H9 (cell line): ENCODE data around the gene CCNB1IP1. TPM values are rescaled to one million over a fixed set of nuclear protein-coding genes. Genes with fewer than 3 reads are reported as not detected.

ENCODE experiments used
- DNase-seq: peaks from one replicate; pipeline ENCODE4 v3.0.0-alpha.2; 2017
- H2AFZ ChIP-seq: one replicate; pipeline ENCODE4 v1.6.1; 2013; ENCODE audit warnings: mild to moderate bottlenecking, low read length, control low read depth, moderate library complexity
- H2AK5ac ChIP-seq: 2 replicates; pipeline ENCODE4 v1.6.1; 2013; ENCODE audit warnings: low read length, control low read depth, mixed read lengths; ENCODE audit not compliant: insufficient read length
- H2BK120ac ChIP-seq: one replicate; pipeline ENCODE4 v1.6.1; 2013; ENCODE audit warnings: low read depth, mild to moderate bottlenecking, low read length, control low read depth, inconsistent platforms; ENCODE audit not compliant: poor library complexity, severe bottlenecking
- H2BK12ac ChIP-seq: 2 replicates; pipeline ENCODE4 v1.6.1; 2013; ENCODE audit warnings: low read length, control low read depth, mixed read lengths, low read depth; ENCODE audit not compliant: insufficient read length
- H2BK15ac ChIP-seq: 2 replicates; pipeline ENCODE4 v1.6.1; 2013; ENCODE audit warnings: low read depth, low read length, control low read depth
- H2BK20ac ChIP-seq: one replicate; pipeline ENCODE4 v1.6.1; 2013; ENCODE audit warnings: low read depth, mild to moderate bottlenecking, low read length, control low read depth, inconsistent platforms; ENCODE audit not compliant: poor library complexity, severe bottlenecking
- H2BK5ac ChIP-seq: 2 replicates; pipeline ENCODE4 v1.6.1; 2013; ENCODE audit warnings: low read length, control low read depth, mixed read lengths; ENCODE audit not compliant: insufficient read length
- H3K14ac ChIP-seq: 2 replicates; pipeline ENCODE4 v1.6.1; 2013; ENCODE audit warnings: low read length, control low read depth; ENCODE audit not compliant: insufficient read depth
- H3K18ac ChIP-seq: 2 replicates; pipeline ENCODE4 v1.6.1; 2013; ENCODE audit warnings: low read depth, mild to moderate bottlenecking, mixed read lengths, low read length, control low read depth; ENCODE audit not compliant: insufficient read length
- H3K23ac ChIP-seq: 2 replicates; pipeline ENCODE4 v1.6.1; 2013; ENCODE audit warnings: low read length, control low read depth, mixed read lengths, low read depth; ENCODE audit not compliant: insufficient read length
- H3K23me2 ChIP-seq: 2 replicates; pipeline ENCODE4 v1.6.1; 2013; ENCODE audit warnings: low read depth, mild to moderate bottlenecking, mixed read lengths, low read length, control low read depth; ENCODE audit not compliant: insufficient read length, poor library complexity, severe bottlenecking
- H3K27ac ChIP-seq: 2 replicates; pipeline ENCODE4 v1.5.1; 2013; ENCODE audit warnings: low read length, control low read depth, mixed read lengths, low read depth; ENCODE audit not compliant: insufficient read length
- H3K27me3 ChIP-seq: 2 replicates; pipeline ENCODE4 v1.6.1; 2013; ENCODE audit warnings: low read length, control low read depth, inconsistent platforms; ENCODE audit not compliant: insufficient read depth
- H3K4ac ChIP-seq: 2 replicates; pipeline ENCODE4 v1.6.1; 2013; ENCODE audit warnings: low read depth, mild to moderate bottlenecking, control low read depth, inconsistent platforms, low read length, moderate library complexity
- H3K4me1 ChIP-seq: 2 replicates; pipeline ENCODE4 v1.6.1; 2013; ENCODE audit warnings: low read length, control low read depth, inconsistent platforms; ENCODE audit not compliant: insufficient read depth
- H3K4me2 ChIP-seq: 2 replicates; pipeline ENCODE4 v1.6.1; 2013; ENCODE audit warnings: low read length, control low read depth, mixed read lengths; ENCODE audit not compliant: insufficient read length, insufficient read depth
- H3K56ac ChIP-seq: 2 replicates; pipeline ENCODE4 v1.6.1; 2013; ENCODE audit warnings: low read depth, mild to moderate bottlenecking, mixed read lengths, low read length, control low read depth; ENCODE audit not compliant: insufficient read length
- H3K79me1 ChIP-seq: 2 replicates; pipeline ENCODE4 v1.6.1; 2013; ENCODE audit warnings: low read depth, mild to moderate bottlenecking, moderate library complexity, low read length, control low read depth, inconsistent platforms; ENCODE audit not compliant: insufficient read depth, poor library complexity, severe bottlenecking
- H3K79me2 ChIP-seq: 2 replicates; pipeline ENCODE4 v1.6.1; 2013; ENCODE audit warnings: low read length, control low read depth, inconsistent platforms; ENCODE audit not compliant: insufficient read depth
- H3K9ac ChIP-seq: 2 replicates; pipeline ENCODE4 v1.6.1; 2013; ENCODE audit warnings: low read length, control low read depth, mixed read lengths; ENCODE audit not compliant: insufficient read length; ENCODE audit errors: extremely low read depth
- H3K9me3 ChIP-seq: one replicate; pipeline ENCODE4 v1.6.1; 2013; ENCODE audit warnings: low read depth, low read length, inconsistent platforms; ENCODE audit not compliant: control insufficient read depth
- H3T11ph ChIP-seq: one replicate; pipeline ENCODE4 v1.6.1; 2013; ENCODE audit warnings: mild to moderate bottlenecking, low read length, control low read depth, inconsistent platforms
- H4K20me1 ChIP-seq: one replicate; pipeline ENCODE4 v1.6.1; 2013; ENCODE audit not compliant: control insufficient read depth, insufficient read length, insufficient read depth
- H4K5ac ChIP-seq: 2 replicates; pipeline ENCODE4 v1.6.1; 2013; ENCODE audit warnings: low read depth, mild to moderate bottlenecking, mixed read lengths, low read length, control low read depth; ENCODE audit not compliant: insufficient read length
- H4K8ac ChIP-seq: replicated peaks from 2 replicates; pipeline ENCODE4 v1.6.1; 2013; ENCODE audit warnings: low read length, control low read depth, mixed read lengths, low read depth; ENCODE audit not compliant: insufficient read length
- H4K91ac ChIP-seq: 2 replicates; pipeline ENCODE4 v1.6.1; 2013; ENCODE audit warnings: low read depth, mild to moderate bottlenecking, moderate library complexity, mixed read lengths, low read length, control low read depth; ENCODE audit not compliant: insufficient read length
- H3K27ac Mint-ChIP-seq, 3 experiments: 2 replicates in 2 of 3; 3 replicates in 1 of 3; pipeline ENCODE4 v1.8.0; 2020 to 2021; ENCODE audit warnings: mixed read lengths in 3 of 3, mild to moderate bottlenecking in 1 of 3, moderate library complexity in 1 of 3
- H3K27me3 Mint-ChIP-seq: 2 replicates; pipeline ENCODE4 v1.8.0; 2021; ENCODE audit warnings: low read depth, mild to moderate bottlenecking, moderate library complexity, mixed read lengths
- H3K36me3 Mint-ChIP-seq, 3 experiments: 2 replicates in 2 of 3; 3 replicates in 1 of 3; pipeline ENCODE4 v1.8.0; 2020 to 2021; ENCODE audit warnings: low read depth in 3 of 3, mixed read lengths in 3 of 3; ENCODE audit not compliant: insufficient read depth in 1 of 3
- H3K4me1 Mint-ChIP-seq, 2 experiments: 2 replicates each; pipeline ENCODE4 v1.8.0; 2020; ENCODE audit warnings: mixed read lengths in 2 of 2
- H3K4me3 Mint-ChIP-seq, 2 experiments: 2 replicates in 1 of 2; 3 replicates in 1 of 2; pipeline ENCODE4 v1.8.0; 2020 to 2021; ENCODE audit warnings: mild to moderate bottlenecking in 2 of 2, mixed read lengths in 2 of 2, moderate library complexity in 1 of 2
- H3K9me3 Mint-ChIP-seq, 2 experiments: 2 replicates in 1 of 2; 3 replicates in 1 of 2; pipeline ENCODE4 v1.8.0; 2020; ENCODE audit warnings: mild to moderate bottlenecking in 2 of 2, mixed read lengths in 2 of 2, moderate library complexity in 1 of 2
- WGBS: extraction: QIAGEN DNeasy Blood & Tissue Kit; methylation state at CpG from one replicate; pipeline ENCODE4 v1.1.7; 2013; ENCODE audit warnings: missing lambda C conversion rate, low lambda C conversion rate, mixed read lengths; ENCODE audit not compliant: insufficient read length; ENCODE audit errors: extremely low coverage; 5-methylcytosine and 5-hydroxymethylcytosine counted together
- total RNA-seq: library from RNA; stranded (reverse); gene quantifications from 2 replicates; pipeline ENCODE4 v1.2.1, GENCODE V29; 2021
- TF ChIP-seq, protein P1 (sequence below): fragments of 200-600 bp; sonication (generic); conservative IDR thresholded peaks from 3 replicates; pipeline ENCODE4 v1.8.0; 2021; ENCODE audit warnings: antibody characterized with exemption, mild to moderate bottlenecking

The CCNB1IP1 gene
- total RNA-seq, 1 experiment from 2014 or later: 165 TPM

GRCh38 chr14:20356422-20356821 lies 23.3 kb upstream of the CCNB1IP1 start:
- Histone ChIP-seq H3T11ph (no peak overlapping the region), H2BK12ac (no peak overlapping the region), H4K8ac (no peak overlapping the region), H3K14ac (no peak overlapping the region), H3K9me3 (no peaks in the 10 kb centered on the region), H2BK15ac (no peak overlapping the region), H3K4me2 (no peak overlapping the region), H3K18ac (no peak overlapping the region), H4K5ac (no peak overlapping the region), H3K79me1 (no peaks in the 10 kb centered on the region), H3K23me2 (no peaks in the 10 kb centered on the region), H3K9ac (no peak overlapping the region), H3K79me2 (no peaks in the 10 kb centered on the region), H3K27me3 (no peaks in the 10 kb centered on the region), H3K4ac (no peak overlapping the region), H2BK20ac (no peak overlapping the region), H2BK5ac (no peak overlapping the region), H3K27ac (no peak overlapping the region), H2AK5ac (no peak overlapping the region), H2BK120ac (no peak overlapping the region), H2AFZ (no peak overlapping the region), H4K20me1 (no peaks in the 10 kb centered on the region), H3K4me1 (no peaks in the 10 kb centered on the region), H3K56ac (no peak overlapping the region), H3K23ac (no peak overlapping the region), H4K91ac (no peak overlapping the region)
- Mint-ChIP-seq H3K27me3 (no peaks in the 10 kb centered on the region), H3K4me1 (no peaks in the 10 kb centered on the region), H3K9me3 (no peaks in the 10 kb centered on the region), H3K36me3 (peaks cover 53 to 80% (median 78%) of the 10 kb centered on the region in 3 experiments), H3K27ac (no peak overlapping the region), H3K4me3 (no peak overlapping the region)
- no CpG with 5 or more reads among the region's 3 CpGs for WGBS
- no peak for DNase-seq
- TF ChIP-seq, protein P1, sequence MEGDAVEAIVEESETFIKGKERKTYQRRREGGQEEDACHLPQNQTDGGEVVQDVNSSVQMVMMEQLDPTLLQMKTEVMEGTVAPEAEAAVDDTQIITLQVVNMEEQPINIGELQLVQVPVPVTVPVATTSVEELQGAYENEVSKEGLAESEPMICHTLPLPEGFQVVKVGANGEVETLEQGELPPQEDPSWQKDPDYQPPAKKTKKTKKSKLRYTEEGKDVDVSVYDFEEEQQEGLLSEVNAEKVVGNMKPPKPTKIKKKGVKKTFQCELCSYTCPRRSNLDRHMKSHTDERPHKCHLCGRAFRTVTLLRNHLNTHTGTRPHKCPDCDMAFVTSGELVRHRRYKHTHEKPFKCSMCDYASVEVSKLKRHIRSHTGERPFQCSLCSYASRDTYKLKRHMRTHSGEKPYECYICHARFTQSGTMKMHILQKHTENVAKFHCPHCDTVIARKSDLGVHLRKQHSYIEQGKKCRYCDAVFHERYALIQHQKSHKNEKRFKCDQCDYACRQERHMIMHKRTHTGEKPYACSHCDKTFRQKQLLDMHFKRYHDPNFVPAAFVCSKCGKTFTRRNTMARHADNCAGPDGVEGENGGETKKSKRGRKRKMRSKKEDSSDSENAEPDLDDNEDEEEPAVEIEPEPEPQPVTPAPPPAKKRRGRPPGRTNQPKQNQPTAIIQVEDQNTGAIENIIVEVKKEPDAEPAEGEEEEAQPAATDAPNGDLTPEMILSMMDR: no peak
